K562 (cell line): ENCODE data around the gene RMND5A. TPM values are rescaled to one million over a fixed set of nuclear protein-coding genes. Genes with fewer than 3 reads are reported as not detected.

ENCODE experiments used
- ATAC-seq: fragments of 200-7000 bp; cut with Tn5 transposase; 3 replicates; pipeline ENCODE4 v1.9.1; 2020; ENCODE audit warnings: moderate library complexity
- BruUV-seq: library from RNA; stranded (reverse); fragments of 400-500 nt; replicated peaks from 2 replicates; lab custom pipeline; 2021; lab: Mats Ljungman, UMichigan
- CTCF ChIA-PET: fragments of 300-600 bp; formaldehyde crosslinking; extraction: SDS; loops from one replicate; lab custom pipeline; 2021; ENCODE audit warnings: low intra/inter-chr PET ratio; lab: Yijun Ruan, JAX
- POLR2A ChIA-PET: fragments of 300-600, 350-650 bp; sonication (Branson Sonifier 250); formaldehyde crosslinking; extraction: SDS; loops from one replicate; lab custom pipeline; 2021; ENCODE audit warnings: antibody characterized with exemption, inconsistent platforms; lab: Yijun Ruan, JAX
- DNase-seq, 4 experiments: peaks; one replicate each; pipeline versions ENCODE4 v3.0.0 to v3.0.0-alpha.2; 2011 to 2018; ENCODE audit warnings: low spot score in 3 of 4, mixed read lengths in 3 of 4; ENCODE audit errors: extremely low read depth in 1 of 4
- FAIRE-seq: peaks from 2 replicates; lab custom pipeline; 2011; peaks lifted over from hg19 to GRCh38; lab: Jason Lieb, UNC
- H2AFZ ChIP-seq: 2 replicates; pipeline ENCODE4 v1.6.0; 2011; ENCODE audit warnings: low read depth, low read length, control low read depth, inconsistent platforms
- H3K27ac ChIP-seq: fragments of 200-600 bp; 3 replicates; pipeline ENCODE4 v1.8.0; 2011; ENCODE audit warnings: low read depth, mild to moderate bottlenecking, control low read depth, inconsistent platforms, low read length, moderate library complexity, mixed read lengths; ENCODE audit errors: extremely low read depth
- H3K27me3 ChIP-seq, 2 experiments: fragments of 300-600 bp in 1 of 2; 2 replicates in 1 of 2; 3 replicates in 1 of 2; pipeline versions ENCODE4 v1.6.0 to v1.8.0; 2011; ENCODE audit warnings: inconsistent platforms in 2 of 2, low read length in 2 of 2, mild to moderate bottlenecking in 1 of 2, mixed read lengths in 1 of 2, moderate library complexity in 1 of 2; ENCODE audit not compliant: control insufficient read depth in 2 of 2, insufficient read depth in 2 of 2
- H3K36me3 ChIP-seq: fragments of 300-600 bp; 3 replicates; pipeline ENCODE4 v1.8.0; 2011; ENCODE audit warnings: mild to moderate bottlenecking, low read length, inconsistent platforms; ENCODE audit not compliant: control insufficient read depth, insufficient read depth
- H3K4me1 ChIP-seq, 2 experiments: fragments of 200-600 bp in 1 of 2; replicated peaks in 1 of 2; 2 replicates in 1 of 2; 3 replicates in 1 of 2; pipeline versions ENCODE4 v1.5.1 to v1.8.0; 2011; ENCODE audit warnings: inconsistent platforms in 2 of 2, low read length in 2 of 2, mild to moderate bottlenecking in 1 of 2, mixed read lengths in 1 of 2, moderate library complexity in 1 of 2; ENCODE audit not compliant: control insufficient read depth in 2 of 2, insufficient read depth in 2 of 2
- H3K4me2 ChIP-seq: 2 replicates; pipeline ENCODE4 v1.6.1; 2011; ENCODE audit warnings: low read length, control low read depth, inconsistent platforms, mixed read lengths; ENCODE audit not compliant: insufficient read depth
- H3K4me3 ChIP-seq: fragments of 200-600 bp; sonication (generic), shearing (Covaris generic); 2 replicates; pipeline ENCODE4 v1.5.1; 2016; ENCODE audit warnings: control low read depth, inconsistent platforms
- H3K79me2 ChIP-seq: fragments of 200-600 bp; 3 replicates; pipeline ENCODE4 v1.8.0; 2011; ENCODE audit warnings: low read length, inconsistent platforms; ENCODE audit not compliant: control insufficient read depth, insufficient read depth
- H3K9ac ChIP-seq, 2 experiments: 2 replicates each; pipeline versions ENCODE4 v1.6.0 to v1.6.1; 2011; ENCODE audit warnings: low read depth in 2 of 2, low read length in 2 of 2, control low read depth in 1 of 2, inconsistent platforms in 1 of 2, mild to moderate bottlenecking in 1 of 2, mixed read lengths in 1 of 2; ENCODE audit not compliant: insufficient read depth in 1 of 2
- H3K9me1 ChIP-seq: one replicate; pipeline ENCODE4 v1.6.0; 2011; ENCODE audit warnings: inconsistent platforms, mild to moderate bottlenecking, low read length, moderate library complexity; ENCODE audit not compliant: control insufficient read depth, insufficient read depth
- H3K9me3 ChIP-seq: replicated peaks from 2 replicates; pipeline ENCODE4 v1.5.1; 2011; ENCODE audit warnings: low read depth, low read length, inconsistent platforms; ENCODE audit not compliant: control insufficient read depth, insufficient read depth
- H4K20me1 ChIP-seq: replicated peaks from 2 replicates; pipeline ENCODE4 v1.6.1; 2011; ENCODE audit warnings: low read length, inconsistent platforms, mixed read lengths; ENCODE audit not compliant: control insufficient read depth, insufficient read depth
- ATF3 ChIP-seq, 2 experiments: fragments of 450-650 bp in 1 of 2; sonication (generic) in 1 of 2; formaldehyde crosslinking in 1 of 2; IDR thresholded peaks in 1 of 2; conservative IDR thresholded peaks in 1 of 2; 2 replicates each; pipeline versions ENCODE4 v1.6.1 to v1.8.1; 2016 to 2023; ENCODE audit warnings: mild to moderate bottlenecking in 2 of 2, moderate library complexity in 2 of 2, inconsistent platforms in 1 of 2, missing genetic modification reagents in 1 of 2
- BCL6 ChIP-seq: fragments of 250-450 bp; sonication (Bioruptor Pico); IDR thresholded peaks from 2 replicates; pipeline ENCODE4 v1.4.0; 2020
- CEBPB ChIP-seq: fragments of 450-650 bp; IDR thresholded peaks from 2 replicates; pipeline ENCODE4 v1.6.1; 2016; ENCODE audit warnings: missing genetic modification characterization, missing compliant biosample characterization
- CEBPG ChIP-seq, 3 experiments: fragments of 200-800 bp in 1 of 3; sonication (Bioruptor generic) in 1 of 3; sonication (generic) in 1 of 3; formaldehyde crosslinking in 1 of 3; IDR thresholded peaks in 2 of 3; conservative IDR thresholded peaks in 1 of 3; 2 replicates each; pipeline versions ENCODE4 v1.6.1 to v1.8.0; 2016 to 2022; ENCODE audit warnings: missing compliant biosample characterization in 2 of 3, missing genetic modification characterization in 2 of 3, mild to moderate bottlenecking in 1 of 3, missing genetic modification reagents in 1 of 3
- DDX20 ChIP-seq: fragments of 450-650 bp; IDR thresholded peaks from 2 replicates; pipeline ENCODE4 v1.6.1; 2016; ENCODE audit warnings: missing genetic modification characterization, low read depth, mild to moderate bottlenecking, missing compliant biosample characterization, moderate library complexity
- FOXP1 ChIP-seq: sonication (generic); formaldehyde crosslinking; IDR thresholded peaks from 2 replicates; pipeline ENCODE4 v1.8.0; 2022; ENCODE audit warnings: mild to moderate bottlenecking, missing genetic modification reagents
- HDAC1 ChIP-seq, 2 experiments: fragments of 450-650 bp; IDR thresholded peaks; 2 replicates each; pipeline ENCODE4 v1.6.1; 2016 to 2017; ENCODE audit warnings: inconsistent platforms in 1 of 2, mild to moderate bottlenecking in 1 of 2, moderate library complexity in 1 of 2
- IRF9 ChIP-seq: fragments of 450-650 bp; IDR thresholded peaks from 2 replicates; pipeline ENCODE4 v1.6.1; 2016; ENCODE audit warnings: missing biosample characterization, missing genetic modification characterization
- MNT ChIP-seq, 2 experiments: fragments of 450-650 bp; conservative IDR thresholded peaks; 2 replicates each; pipeline ENCODE4 v1.6.1; 2017; ENCODE audit warnings: mild to moderate bottlenecking in 2 of 2, moderate library complexity in 2 of 2
- MYC ChIP-seq, 2 experiments: fragments of 250-450 bp in 1 of 2; sonication (Bioruptor Pico) in 1 of 2; IDR thresholded peaks; 2 replicates each; pipeline versions ENCODE4 v1.5.1 to v1.6.1; 2012 to 2021; ENCODE audit warnings: low read depth in 2 of 2, borderline replicate concordance in 1 of 2, improper control_type of control experiment in 1 of 2, low read length in 1 of 2, mild to moderate bottlenecking in 1 of 2, moderate library complexity in 1 of 2
- NR2F6 ChIP-seq: fragments of 450-650 bp; formaldehyde crosslinking; IDR thresholded peaks from 2 replicates; pipeline ENCODE4 v1.4.0; 2020; ENCODE audit warnings: mild to moderate bottlenecking
- PML ChIP-seq: IDR thresholded peaks from 2 replicates; pipeline ENCODE4 v1.6.1; 2012; ENCODE audit warnings: low read length, inconsistent platforms
- RBBP5 ChIP-seq: fragments of 200-600 bp; sonication (generic); IDR thresholded peaks from 2 replicates; pipeline ENCODE4 v1.6.1; 2012; ENCODE audit warnings: borderline replicate concordance, mild to moderate bottlenecking, low read length, control low read depth, inconsistent platforms; ENCODE audit not compliant: insufficient read depth, poor library complexity, severe bottlenecking
- RBM17 ChIP-seq: fragments of 200-400 bp; formaldehyde crosslinking; IDR thresholded peaks from 2 replicates; pipeline ENCODE4 v1.6.1; 2017; ENCODE audit warnings: low read depth, mild to moderate bottlenecking, low read length, borderline replicate concordance
- SMAD3 ChIP-seq: fragments of 450-650 bp; formaldehyde crosslinking; conservative IDR thresholded peaks from 2 replicates; pipeline ENCODE4 v1.4.0; 2020; ENCODE audit warnings: mild to moderate bottlenecking
- TCFL5 ChIP-seq: fragments of 250-450 bp; sonication (Bioruptor Pico); conservative IDR thresholded peaks from 2 replicates; pipeline ENCODE4 v1.6.1; 2021; ENCODE audit warnings: mild to moderate bottlenecking, moderate library complexity, matching md5 sums
- TSC22D4 ChIP-seq: fragments of 450-650 bp; IDR thresholded peaks from 2 replicates; pipeline ENCODE4 v1.6.1; 2016; ENCODE audit warnings: missing genetic modification characterization, missing biosample characterization, control low read depth
- ZNF232 ChIP-seq: sonication (generic); formaldehyde crosslinking; IDR thresholded peaks from 2 replicates; pipeline ENCODE4 v1.8.0; 2022; ENCODE audit warnings: mild to moderate bottlenecking, missing genetic modification reagents
- ZNF766 ChIP-seq: fragments of 200-800 bp; sonication (Bioruptor generic); conservative IDR thresholded peaks from 2 replicates; pipeline ENCODE4 v1.6.1; 2016; ENCODE audit warnings: missing genetic modification characterization, missing compliant biosample characterization
- WGBS: fragments of 100-300 bp; shearing (Covaris generic); methylation state at CpG from one replicate; pipeline ENCODE4 v1.1.6; 2016; ENCODE audit warnings: low coverage, mixed read lengths; ENCODE audit not compliant: insufficient coverage; ENCODE audit errors: missing lambda C conversion rate; 5-methylcytosine and 5-hydroxymethylcytosine counted together
- in situ Hi-C: fragments of 300-500 bp; cut with MboI; formaldehyde crosslinking; loops from 4 replicates; pipeline ENCODE4 v1.15.0; 2018; ENCODE audit warnings: inconsistent platforms, mixed read lengths
- intact Hi-C: fragments of 100-400 bp; cut with micrococcal nuclease; formaldehyde crosslinking; loops from 2 replicates; pipeline ENCODE4 v1.14.2; 2022
- polyA plus RNA-seq, 8 experiments: library from polyadenylated mRNA; depleted of rRNA in 4 of 8; stranded (reverse) in 5 of 8; unstranded in 3 of 8; fragments of >200 nt; fragmentation: Nextera tagmentation in 2 of 8; fragmentation: Illumina TruSeq in 1 of 8; extraction: Ambion mirVana in 2 of 8; extraction: Trizol in 1 of 8; gene quantifications; 2 replicates each; pipeline versions ENCODE4 v1.2.1 to v1.2.3, GENCODE V29; 2011 to 2014; ENCODE audit warnings: inconsistent platforms in 1 of 8, missing spikeins in 1 of 8
- total RNA-seq, 7 experiments: library from RNA; depleted of rRNA in 6 of 7; stranded (reverse); fragments of >200 nt in 6 of 7; fragmentation: Illumina TruSeq in 2 of 7; extraction: Trizol in 2 of 7; gene quantifications; 2 replicates each; pipeline versions ENCODE4 v1.2.1 to v1.2.3, GENCODE V29; 2011 to 2021; ENCODE audit warnings: low replicate concordance in 1 of 7

Gene RMND5A
- total and polyA plus RNA-seq, 9 of the 15 experiments (the other 6 are each of a cell fraction or from before 2014, with no cell fraction given) = 13.2 to 43.5 (median 34.1) TPM

GRCh38 chr2:86672027-86672545, 48.0 kb upstream of the RMND5A start:
- H3K36me3 ChIP-seq = no peaks in the 10 kb centered on the region
- in situ Hi-C loops = no loop called here
- ChIA-PET CTCF (no interaction called here), POLR2A (no interaction called here)
- TF ChIP-seq IRF9 (no peak), NR2F6 (no peak), TCFL5 (no peak), PML (no peak), BCL6 (no peak), DDX20 (no peak), ATF3 (IDR thresholded peaks at IDR 0.05) (peak; percentile 38; the same call in 1 of the 2 replicates), ATF3 (CRISPR knock-in tag; conservative IDR thresholded peaks at IDR 0.05) (no peak), RBBP5 (no peak), CEBPG (CRISPR knock-in tag; IDR thresholded peaks at IDR 0.05) (no peak), CEBPG (tag; conservative IDR thresholded peaks at IDR 0.05 in 1 of 2, IDR thresholded peaks at IDR 0.05 in 1 of 2) (peak; percentile 26 to 85; a peak in 3 of 4 replicates), FOXP1 (no peak), HDAC1 (IDR thresholded peaks at IDR 0.05) (no peak), RBM17 (no peak), ZNF232 (CRISPR knock-in tag) (no peak), MYC (IDR thresholded peaks at IDR 0.05; ENCODE audit: low read depth, low read length) (no peak), MYC (CRISPR knock-in tag; IDR thresholded peaks at IDR 0.05; ENCODE audit: borderline replicate concordance, low read depth) (no peak), MNT (conservative IDR thresholded peaks at IDR 0.05) (no peak), SMAD3 (CRISPR knock-in tag) (no peak), CEBPB (tag) (peak; percentile 28; the same call in 1 of the 2 replicates), ZNF766 (CRISPR knock-in tag) (0 out of 2 replicates have a peak, but pooled peaks have one; percentile 4), TSC22D4 (tag) (no peak)
- H3K79me2 ChIP-seq = no peaks in the 10 kb centered on the region
- no peaks in the 10 kb centered on the region for H4K20me1 ChIP-seq
- FAIRE-seq (no peak), ATAC-seq (no peak), DNase-seq (no peak)
- H3K27me3 ChIP-seq = no peaks in the 10 kb centered on the region; a peak in 1 of 5 replicates
- no peak overlapping the region for H3K4me2 ChIP-seq
- no peaks in the 10 kb centered on the region for H3K4me1 ChIP-seq
- 8% methylated on average over 3 of the region's 3 CpGs for WGBS
- no peak overlapping the region for H3K9ac ChIP-seq
- no peaks in the 10 kb centered on the region for H3K9me3 ChIP-seq
- BruUV-seq = no TSS peak
- H3K9me1 ChIP-seq = no peaks in the 10 kb centered on the region
- H2AFZ ChIP-seq = no peak overlapping the region
- no peak overlapping the region for H3K27ac ChIP-seq
- H3K4me3 ChIP-seq = no peak overlapping the region
- intact Hi-C loops = no loop called here
